GM12878 (cell line): Measurements from ENCODE around the gene EPHA8. TPM values are rescaled to one million over a fixed set of nuclear protein-coding genes. Genes with fewer than 3 reads are reported as not detected.

Experiments
- ATAC-seq: fragments of 200-7000 bp; cut with Tn5 transposase; 3 replicates; pipeline ENCODE4 v1.9.1; 2020; ENCODE audit warnings: mild to moderate bottlenecking, moderate library complexity
- BruUV-seq: library from RNA; stranded (reverse); fragments of 400-500 nt; replicated peaks from 2 replicates; lab custom pipeline; 2021; lab: Mats Ljungman, UMichigan
- CTCF ChIA-PET: fragments of 300-600 bp; sonication (Branson Sonifier 250); formaldehyde crosslinking; extraction: SDS; loops from one replicate; lab custom pipeline; 2021; ENCODE audit warnings: inconsistent platforms; lab: Yijun Ruan, JAX
- POLR2A ChIA-PET: fragments of 350-600 bp; formaldehyde crosslinking; extraction: SDS; loops from one replicate; lab custom pipeline; 2021; ENCODE audit warnings: inconsistent platforms; lab: Charles Lee
- RAD21 ChIA-PET: fragments of 300-600 bp; sonication (Branson Sonifier 250); formaldehyde crosslinking; loops from one replicate; lab custom pipeline; 2023; ENCODE audit warnings: antibody characterized with exemption; ENCODE audit not compliant: unreplicated experiment; lab: Charles Lee
- SMC1A ChIA-PET: fragments of 300-600 bp; sonication (Branson Sonifier 250); formaldehyde crosslinking; loops from one replicate; lab custom pipeline; 2023; ENCODE audit not compliant: unreplicated experiment, uncharacterized antibody; lab: Charles Lee
- DNase-seq: peaks from one replicate; pipeline ENCODE4 v3.0.0-alpha.2; 2011; ENCODE audit warnings: low read depth, low spot score
- FAIRE-seq: peaks from 3 replicates; lab custom pipeline; 2011; peaks lifted over from hg19 to GRCh38; lab: Jason Lieb, UNC
- H2AFZ ChIP-seq: 2 replicates; pipeline ENCODE4 v1.6.0; 2011; ENCODE audit warnings: low read depth, low read length, control low read depth; ENCODE audit not compliant: control insufficient read depth
- H3K27ac ChIP-seq: 2 replicates; pipeline ENCODE4 v1.5.1; 2011; ENCODE audit warnings: control low read depth; ENCODE audit not compliant: control insufficient read depth, insufficient read depth
- H3K27me3 ChIP-seq, 2 experiments: replicated peaks in 1 of 2; 2 replicates each; pipeline versions ENCODE4 v1.6.0 to v1.6.1; 2011; ENCODE audit warnings: low read length in 1 of 2; ENCODE audit not compliant: control insufficient read depth in 2 of 2, insufficient read depth in 2 of 2
- H3K36me3 ChIP-seq, 2 experiments: 2 replicates each; pipeline ENCODE4 v1.5.1; 2011; ENCODE audit warnings: low read length in 1 of 2; ENCODE audit not compliant: control insufficient read depth in 2 of 2, insufficient read depth in 2 of 2
- H3K4me1 ChIP-seq: 2 replicates; pipeline ENCODE4 v1.6.1; 2011; ENCODE audit warnings: mild to moderate bottlenecking, low read length, moderate library complexity, mixed read lengths; ENCODE audit not compliant: control insufficient read depth, insufficient read depth
- H3K4me2 ChIP-seq: 2 replicates; pipeline ENCODE4 v1.6.0; 2011; ENCODE audit warnings: control low read depth; ENCODE audit not compliant: control insufficient read depth, insufficient read depth
- H3K4me3 ChIP-seq: fragments of 200-600 bp; sonication (generic); 2 replicates; pipeline ENCODE4 v1.5.1; 2016
- H3K79me2 ChIP-seq: 2 replicates; pipeline ENCODE4 v1.6.0; 2011; ENCODE audit warnings: low read length; ENCODE audit not compliant: control insufficient read depth, insufficient read depth
- H3K9ac ChIP-seq: 2 replicates; pipeline ENCODE4 v1.8.0; 2011; ENCODE audit warnings: low read length, control low read depth, mixed read lengths; ENCODE audit not compliant: control insufficient read depth, insufficient read depth
- H3K9me3 ChIP-seq: replicated peaks from 3 replicates; pipeline ENCODE4 v1.5.1; 2011; ENCODE audit warnings: mild to moderate bottlenecking, low read length; ENCODE audit not compliant: control insufficient read depth, insufficient read depth
- H4K20me1 ChIP-seq: 2 replicates; pipeline ENCODE4 v1.6.0; 2011; ENCODE audit not compliant: control insufficient read depth, insufficient read depth
- CBX3 ChIP-seq: fragments of 200-600 bp; sonication (generic); IDR thresholded peaks from 2 replicates; pipeline ENCODE4 v1.6.1; 2016; ENCODE audit warnings: low read depth, borderline replicate concordance
- CHD4 ChIP-seq: fragments of 200-600 bp; sonication (generic); IDR thresholded peaks from 2 replicates; pipeline ENCODE4 v1.6.1; 2016; ENCODE audit warnings: mild to moderate bottlenecking
- HCFC1 ChIP-seq: fragments of 150-350 bp; IDR thresholded peaks from 2 replicates; pipeline ENCODE4 v1.6.1; 2014; ENCODE audit warnings: low read length
- HDAC2 ChIP-seq: fragments of 200-600 bp; sonication (generic); IDR thresholded peaks from 2 replicates; pipeline ENCODE4 v1.6.1; 2017
- MEF2B ChIP-seq: fragments of 450-650 bp; IDR thresholded peaks from 2 replicates; pipeline ENCODE4 v1.6.1; 2018; ENCODE audit warnings: mild to moderate bottlenecking, moderate library complexity; ENCODE audit not compliant: partially characterized antibody, poor library complexity, severe bottlenecking
- MYC ChIP-seq: IDR thresholded peaks from 2 replicates; pipeline ENCODE4 v1.6.1; 2011; ENCODE audit warnings: mild to moderate bottlenecking, low read length, moderate library complexity, inconsistent platforms; ENCODE audit not compliant: insufficient read depth, insufficient replicate concordance, insufficient read length, severe bottlenecking
- NBN ChIP-seq: fragments of 450-650 bp; IDR thresholded peaks from 2 replicates; pipeline ENCODE4 v1.6.1; 2016
- POU2F2 ChIP-seq: IDR thresholded peaks from 3 replicates; pipeline ENCODE4 v1.6.1; 2011; ENCODE audit warnings: low read depth, mild to moderate bottlenecking, low read length, borderline replicate concordance
- RB1 ChIP-seq: fragments of 450-650 bp; formaldehyde crosslinking; IDR thresholded peaks from 2 replicates; pipeline ENCODE4 v1.6.1; 2017; ENCODE audit warnings: mild to moderate bottlenecking, borderline replicate concordance
- RUNX3 ChIP-seq: IDR thresholded peaks from 2 replicates; pipeline ENCODE4 v1.6.1; 2012; ENCODE audit warnings: low read length, inconsistent platforms
- SIX5 ChIP-seq: IDR thresholded peaks from 2 replicates; pipeline ENCODE4 v1.6.1; 2011; ENCODE audit warnings: mild to moderate bottlenecking, low read depth, low read length, moderate library complexity; ENCODE audit not compliant: severe bottlenecking
- SMAD5 ChIP-seq: IDR thresholded peaks from 2 replicates; pipeline ENCODE4 v1.6.1; 2016; ENCODE audit warnings: antibody characterized with exemption, low read depth
- STAT3 ChIP-seq: IDR thresholded peaks from 2 replicates; pipeline ENCODE4 v1.6.1; 2011; ENCODE audit warnings: low read depth, low read length, improper control_type of control experiment
- TARDBP ChIP-seq: IDR thresholded peaks from 2 replicates; pipeline ENCODE4 v1.6.1; 2016; ENCODE audit warnings: borderline replicate concordance
- ZNF207 ChIP-seq: fragments of 450-650 bp; IDR thresholded peaks from 2 replicates; pipeline ENCODE4 v1.6.1; 2014; ENCODE audit warnings: antibody characterized with exemption, mild to moderate bottlenecking, borderline replicate concordance
- ZNF384 ChIP-seq: IDR thresholded peaks from 2 replicates; pipeline ENCODE4 v1.6.1; 2012; ENCODE audit warnings: low read depth, mild to moderate bottlenecking, low read length, improper control_type of control experiment, borderline replicate concordance
- WGBS: methylation state at CpG from one replicate; pipeline ENCODE4 v1.1.6; 2016; ENCODE audit warnings: low lambda C conversion rate; ENCODE audit not compliant: insufficient replicate concordance, insufficient coverage; ENCODE audit errors: missing lambda C conversion rate; 5-methylcytosine and 5-hydroxymethylcytosine counted together
- in situ Hi-C: fragments of 300-500 bp; cut with MboI; formaldehyde crosslinking; loops from 9 replicates; pipeline ENCODE4 v1.14.3; 2018; ENCODE audit warnings: mixed read lengths
- intact Hi-C: fragments of 100-400 bp; cut with micrococcal nuclease; formaldehyde crosslinking; loops from one replicate; pipeline ENCODE4 v1.14.2; 2022; ENCODE audit not compliant: unreplicated experiment
- polyA plus RNA-seq, 11 experiments: library from polyadenylated mRNA; depleted of rRNA in 4 of 11; unstranded in 6 of 11; stranded (reverse) in 5 of 11; fragments of >200 nt; fragmentation: Nextera tagmentation in 4 of 11; fragmentation: Illumina TruSeq in 1 of 11; extraction: Ambion mirVana in 4 of 11; extraction: Trizol in 1 of 11; gene quantifications; 1 replicate in 1 of 11; 2 replicates in 10 of 11; pipeline versions ENCODE4 v1.2.1 to v1.2.3, GENCODE V29; 2011 to 2016; ENCODE audit warnings: inconsistent platforms in 2 of 11, missing spikeins in 2 of 11, low read depth in 1 of 11
- total RNA-seq, 4 experiments: library from RNA; depleted of rRNA in 3 of 4; stranded (reverse); fragments of >200 nt in 3 of 4; fragmentation: Illumina TruSeq in 1 of 4; extraction: Trizol in 1 of 4; gene quantifications; 2 replicates each; pipeline versions ENCODE4 v1.2.1 to v1.2.3, GENCODE V29; 2013 to 2021
- TF ChIP-seq, protein P1 (sequence below): IDR thresholded peaks from 2 replicates; pipeline ENCODE4 v1.6.1; 2011; ENCODE audit warnings: borderline replicate concordance, low read depth, mild to moderate bottlenecking, moderate library complexity, mixed read lengths, low read length; ENCODE audit not compliant: insufficient read depth; ENCODE audit errors: extremely low read length
- TF ChIP-seq, protein P2 (sequence below), 3 experiments: IDR thresholded peaks in 2 of 3; conservative IDR thresholded peaks in 1 of 3; 2 replicates each; pipeline ENCODE4 v1.5.1; 2011; ENCODE audit warnings: low read depth in 3 of 3, low read length in 3 of 3, mild to moderate bottlenecking in 3 of 3, control low read depth in 2 of 3, moderate library complexity in 2 of 3, inconsistent platforms in 1 of 3, mixed read lengths in 1 of 3; ENCODE audit not compliant: control insufficient read depth in 2 of 3, insufficient read depth in 1 of 3; ENCODE audit errors: extremely low read depth in 1 of 3

The EPHA8 gene
- total and polyA plus RNA-seq, 10 of the 15 experiments (the other 5 are each of a cell fraction or from before 2014, with no cell fraction given): not detected

DNA sequence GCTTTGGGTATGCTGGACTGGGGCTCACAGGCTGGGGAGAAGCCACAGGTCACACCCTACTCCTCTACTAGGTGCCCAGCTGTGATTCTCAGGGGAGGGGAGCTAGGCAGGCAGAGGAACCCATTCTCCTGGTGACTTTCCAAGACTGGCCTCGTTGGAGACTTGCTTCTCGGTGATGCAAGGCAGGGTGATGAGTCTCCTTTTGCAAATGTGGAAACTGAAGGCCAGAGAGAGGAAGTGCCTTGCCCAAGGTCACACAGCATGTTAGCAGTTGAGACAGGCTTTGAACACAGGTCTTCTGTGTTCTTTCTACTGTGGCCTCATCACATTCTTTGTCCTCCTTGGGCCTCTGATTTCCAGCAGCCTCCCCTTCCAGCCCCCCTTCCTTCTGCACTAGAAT is 52.6 kb downstream of the EPHA8 start:
- Histone ChIP-seq H4K20me1 (no peaks in the 10 kb centered on the region; the same call in 1 of the 2 replicates), H3K27me3 (peaks cover 0 to 3% of the 10 kb centered on the region in 2 experiments; a peak in 3 of 4 replicates), H3K9ac (no peak overlapping the region), H3K79me2 (no peaks in the 10 kb centered on the region), H3K27ac (no peak overlapping the region), H3K4me1 (no peaks in the 10 kb centered on the region), H3K4me2 (no peak overlapping the region), H3K9me3 (no peaks in the 10 kb centered on the region), H3K36me3 (no peaks in the 10 kb centered on the region), H2AFZ (no peak overlapping the region), H3K4me3 (no peak overlapping the region)
- ChIA-PET SMC1A (no interaction called here), RAD21 (no interaction called here), POLR2A (no interaction called here), CTCF (no interaction called here)
- TF ChIP-seq ZNF207: no peak
- no peak for TF ChIP-seq ZNF384
- no peak for TF ChIP-seq RUNX3
- no peak for TF ChIP-seq MYC
- TF ChIP-seq HDAC2: no peak
- ATAC-seq (no peak), FAIRE-seq (no peak), DNase-seq (no peak)
- in situ Hi-C loops: no loop called here
- WGBS: 0% methylated on average over 2 of the region's 2 CpGs
- BruUV-seq: no TSS peak
- intact Hi-C loops: no loop called here

DNA sequence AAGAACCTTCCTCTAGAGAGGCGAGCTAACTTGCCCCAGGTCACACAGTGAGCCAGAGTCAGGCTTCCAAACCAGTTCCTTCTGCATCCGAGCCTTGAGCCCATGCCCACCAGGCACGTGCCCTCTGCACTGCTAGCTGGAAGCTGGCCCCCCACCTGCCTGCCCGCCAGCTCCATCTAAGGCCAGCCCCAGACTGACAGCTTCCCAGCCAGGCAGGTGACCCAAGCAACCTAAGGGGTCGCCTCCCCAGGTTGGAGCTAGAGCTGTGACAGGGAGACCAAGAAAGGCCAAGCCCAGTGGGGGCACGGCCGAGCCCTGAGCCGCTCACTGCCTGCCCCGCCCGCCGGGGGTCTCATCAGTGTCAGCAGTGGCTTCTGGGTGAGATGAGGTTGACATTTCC is 53.3 kb downstream of the EPHA8 start:
- Histone ChIP-seq H3K4me1 (no peaks in the 10 kb centered on the region), H4K20me1 (no peaks in the 10 kb centered on the region; the same call in 1 of the 2 replicates), H3K27ac (no peak overlapping the region), H3K79me2 (no peaks in the 10 kb centered on the region), H2AFZ (no peak overlapping the region), H3K9me3 (no peaks in the 10 kb centered on the region), H3K9ac (no peak overlapping the region), H3K4me2 (no peak overlapping the region), H3K27me3 (peaks cover 0 to 3% of the 10 kb centered on the region in 2 experiments; a peak in 3 of 4 replicates), H3K36me3 (no peaks in the 10 kb centered on the region), H3K4me3 (no peak overlapping the region)
- ATAC-seq: no peak
- CTCF ChIA-PET: no interaction called here
- BruUV-seq: no TSS peak
- POLR2A ChIA-PET: no interaction called here
- RAD21 ChIA-PET: no interaction called here
- under 1% methylated on average over 11 of the region's 11 CpGs for WGBS
- in situ Hi-C loops (no loop called here), intact Hi-C loops (no loop called here)
- no peak for DNase-seq
- no peak for FAIRE-seq
- TF ChIP-seq CHD4 (no peak), SMAD5 (no peak), NBN (no peak), MEF2B (no peak), POU2F2 (no peak), RB1 (no peak), CBX3 (no peak), TARDBP (no peak), HCFC1 (no peak), HDAC2 (no peak), STAT3 (no peak), SIX5 (no peak)
- TF ChIP-seq, protein P1, sequence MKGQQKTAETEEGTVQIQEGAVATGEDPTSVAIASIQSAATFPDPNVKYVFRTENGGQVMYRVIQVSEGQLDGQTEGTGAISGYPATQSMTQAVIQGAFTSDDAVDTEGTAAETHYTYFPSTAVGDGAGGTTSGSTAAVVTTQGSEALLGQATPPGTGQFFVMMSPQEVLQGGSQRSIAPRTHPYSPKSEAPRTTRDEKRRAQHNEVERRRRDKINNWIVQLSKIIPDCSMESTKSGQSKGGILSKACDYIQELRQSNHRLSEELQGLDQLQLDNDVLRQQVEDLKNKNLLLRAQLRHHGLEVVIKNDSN: no peak
- TF ChIP-seq, protein P2, sequence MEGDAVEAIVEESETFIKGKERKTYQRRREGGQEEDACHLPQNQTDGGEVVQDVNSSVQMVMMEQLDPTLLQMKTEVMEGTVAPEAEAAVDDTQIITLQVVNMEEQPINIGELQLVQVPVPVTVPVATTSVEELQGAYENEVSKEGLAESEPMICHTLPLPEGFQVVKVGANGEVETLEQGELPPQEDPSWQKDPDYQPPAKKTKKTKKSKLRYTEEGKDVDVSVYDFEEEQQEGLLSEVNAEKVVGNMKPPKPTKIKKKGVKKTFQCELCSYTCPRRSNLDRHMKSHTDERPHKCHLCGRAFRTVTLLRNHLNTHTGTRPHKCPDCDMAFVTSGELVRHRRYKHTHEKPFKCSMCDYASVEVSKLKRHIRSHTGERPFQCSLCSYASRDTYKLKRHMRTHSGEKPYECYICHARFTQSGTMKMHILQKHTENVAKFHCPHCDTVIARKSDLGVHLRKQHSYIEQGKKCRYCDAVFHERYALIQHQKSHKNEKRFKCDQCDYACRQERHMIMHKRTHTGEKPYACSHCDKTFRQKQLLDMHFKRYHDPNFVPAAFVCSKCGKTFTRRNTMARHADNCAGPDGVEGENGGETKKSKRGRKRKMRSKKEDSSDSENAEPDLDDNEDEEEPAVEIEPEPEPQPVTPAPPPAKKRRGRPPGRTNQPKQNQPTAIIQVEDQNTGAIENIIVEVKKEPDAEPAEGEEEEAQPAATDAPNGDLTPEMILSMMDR (IDR thresholded peaks at IDR 0.05 in 2 of 3, conservative IDR thresholded peaks at IDR 0.05 in 1 of 3; ENCODE audit: control insufficient read depth in 2 of 3, extremely low read depth in 1 of 3, insufficient read depth in 1 of 3, low read depth in 3 of 3, low read length in 3 of 3): no peak
- SMC1A ChIA-PET: no interaction called here
